T47D (cell line): ENCODE measurements around the gene LGSN.
"Not testable (repeated sequence)": the region's sequence is repeated elsewhere in the genome, so short reads cannot be mapped to it uniquely, and the experiment has no call there.

Experiments
- DNase-seq, 2 experiments: peaks; one replicate each; pipeline versions ENCODE4 v3.0.0 to v3.0.0-alpha.2; 2011 to 2012; ENCODE audit warnings: low read depth in 1 of 2, low spot score in 1 of 2
- JUND ChIP-seq: IDR thresholded peaks from 2 replicates; pipeline ENCODE4 v1.6.1; 2012; ENCODE audit warnings: low read depth
- in situ Hi-C: cut with HindIII; loops from 2 replicates; pipeline ENCODE4 v1.10.0; 2016; ENCODE audit warnings: low sequenced_read_pairs, low pct_unique_long_range_greater_than_20kb

The LGSN gene

DNA sequence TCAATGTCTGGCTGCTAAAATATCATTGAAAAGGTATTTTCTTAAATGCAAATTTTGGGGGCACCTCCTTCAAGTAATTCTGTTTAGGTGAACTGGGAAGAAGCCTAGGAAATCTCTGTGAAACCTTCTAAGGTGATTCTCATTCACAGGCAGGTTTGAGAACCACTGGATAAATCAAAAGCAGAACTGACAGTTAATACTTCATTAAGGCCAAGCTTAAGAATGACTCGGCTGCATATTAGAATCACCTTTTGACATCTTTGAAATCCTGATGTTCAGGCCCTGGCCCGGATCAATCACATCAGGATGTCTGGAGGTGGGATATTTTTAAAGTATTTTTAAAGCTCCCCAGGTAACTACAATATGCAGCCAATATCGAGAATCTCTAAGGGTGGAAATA, 58.0 kb downstream of the LGSN start:
- no peak for TF ChIP-seq JUND
- in situ Hi-C loops = no loop called here
- DNase-seq = no peak

GRCh38 chr6:63259153-63259552, 60.6 kb downstream of the LGSN start:
- no peak for DNase-seq
- in situ Hi-C loops = no loop called here
- TF ChIP-seq JUND = no peak

- no peak for TF ChIP-seq JUND
- no peak for DNase-seq
- in situ Hi-C loops = no loop called here
Observed at GRCh38 chr6:63249875-63250482, 69.8 kb downstream of the LGSN start.

- in situ Hi-C loops = no loop called here
- no peak for TF ChIP-seq JUND
- DNase-seq = no peak
Observed at GRCh38 chr6:63246581-63246980, 73.2 kb downstream of the LGSN start.

GRCh38 chr6:63245909-63246308, 73.9 kb downstream of the LGSN start:
- no peak for DNase-seq
- in situ Hi-C loops = no loop called here
- TF ChIP-seq JUND = no peak

- in situ Hi-C loops = no loop called here
Observed at GRCh38 chr6:63245420-63245819, 74.4 kb downstream of the LGSN start.

DNA sequence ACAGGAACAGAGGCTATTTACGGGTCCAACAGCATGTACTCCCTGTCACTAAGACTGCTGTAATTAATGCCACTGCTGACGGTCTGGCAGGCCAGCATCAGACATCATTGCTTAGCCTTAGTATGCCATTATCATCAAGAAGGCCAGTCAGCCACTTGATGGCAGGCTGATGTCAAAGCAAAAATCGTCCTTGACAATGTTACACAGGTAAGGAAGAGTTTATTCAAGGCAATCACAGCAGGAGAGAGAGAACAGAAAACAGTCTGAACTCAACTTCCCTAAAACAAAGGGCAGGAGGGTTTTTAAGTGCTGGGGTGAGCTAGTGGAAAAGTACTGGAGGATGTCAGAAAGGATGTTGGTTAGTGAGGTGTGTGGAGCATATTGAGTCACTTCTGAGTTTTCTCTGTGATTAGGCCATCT, 83.4 kb downstream of the LGSN start:
- no peak for DNase-seq
- in situ Hi-C loops = no loop called here
- no peak for TF ChIP-seq JUND

More at GRCh38 chr6:63245420-63245819, 74.4 kb downstream of the LGSN start:
- TF ChIP-seq JUND = no peak
- DNase-seq = no peak

DNA sequence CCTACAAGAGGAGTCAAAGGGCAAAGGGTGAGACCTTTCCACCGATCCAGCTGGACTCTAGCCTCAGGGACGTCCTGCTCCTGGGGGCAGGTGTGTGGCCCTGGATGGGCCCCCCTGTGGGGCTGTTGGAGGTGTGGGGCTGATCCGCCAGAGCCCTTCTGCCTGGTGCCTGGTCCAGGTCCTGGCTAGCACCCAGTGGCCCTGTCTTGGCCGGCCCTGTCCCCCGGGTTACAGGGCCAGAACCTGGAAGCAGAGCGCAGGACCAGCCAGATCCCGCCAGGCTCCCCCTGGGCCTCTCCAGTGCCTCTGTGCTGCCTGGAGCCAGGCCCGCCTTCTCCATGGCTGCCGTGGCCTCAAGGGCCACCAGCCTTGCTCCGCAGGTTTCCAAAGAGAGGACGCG, 89.3 kb downstream of the LGSN start:
- in situ Hi-C loops = not testable (repeated sequence)

GRCh38 chr6:63230027-63230426, 89.8 kb downstream of the LGSN start:
- DNase-seq, in situ Hi-C loops: not testable (repeated sequence)

More for the DNA sequence above, 89.3 kb downstream of the LGSN start:
- not testable (repeated sequence) for DNase-seq

- DNase-seq, in situ Hi-C loops: not testable (repeated sequence)
Observed at GRCh38 chr6:63227928-63228894, 91.6 kb downstream of the LGSN start.

GRCh38 chr6:63225987-63226386, 93.8 kb downstream of the LGSN start:
- in situ Hi-C loops, DNase-seq: not testable (repeated sequence)
